Hematopoietic multipotent progenitor cell (in vitro differentiated cells): ENCODE data around the gene LIPM. TPM values are rescaled to one million over a fixed set of nuclear protein-coding genes. Genes with fewer than 3 reads are reported as not detected.
"Not testable (repeated sequence)": the region's sequence is repeated elsewhere in the genome, so short reads cannot be mapped to it uniquely, and the experiment has no call there.

ENCODE experiments used
- DNase-seq, 3 donors: peaks; one replicate each; pipeline ENCODE4 v3.0.0-alpha.2; 2011 to 2015; ENCODE audit warnings: low read depth in 2 of 3, low spot score in 2 of 3
- total RNA-seq: library from RNA; depleted of rRNA; stranded (reverse); fragments of >200 nt; gene quantifications from one replicate; pipeline ENCODE4 v1.2.3, GENCODE V29; 2012

LIPM gene
- total RNA-seq, 1 donor, result not detected

- not testable (repeated sequence) for DNase-seq
Measured at GRCh38 chr10:88837632-88838031, 35.1 kb downstream of the LIPM start.

DNA sequence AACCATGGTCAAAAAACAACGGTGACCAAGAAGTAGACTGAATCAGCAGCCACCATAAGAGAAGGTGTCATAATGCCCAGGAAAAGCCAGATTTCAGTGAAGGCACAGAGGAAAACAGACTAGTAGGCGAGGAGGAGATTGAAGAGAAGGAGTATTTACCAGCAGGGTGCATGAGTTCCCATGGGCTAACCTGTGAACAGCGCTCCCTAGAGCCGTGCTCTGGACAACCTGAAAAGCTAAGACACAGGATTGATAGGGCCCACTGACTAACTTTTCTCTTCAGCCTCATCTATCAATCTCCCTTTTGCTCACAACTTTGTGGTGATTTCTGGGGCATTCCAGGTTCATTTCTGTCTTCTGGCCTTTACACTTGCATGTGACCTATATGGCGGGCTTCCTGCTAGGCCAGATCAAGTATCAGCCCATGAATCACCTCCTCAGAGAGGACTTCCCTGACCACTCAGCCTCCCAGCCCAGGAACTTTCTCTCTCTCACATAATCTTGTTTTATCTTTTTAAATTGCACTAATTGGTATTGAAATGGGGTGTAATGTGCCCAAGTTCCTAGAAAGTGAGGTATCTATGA, 36.3 kb downstream of the LIPM start:
- no peak for DNase-seq

GRCh38 chr10:88840104-88840503, 37.6 kb downstream of the LIPM start:
- no peak for DNase-seq

DNA sequence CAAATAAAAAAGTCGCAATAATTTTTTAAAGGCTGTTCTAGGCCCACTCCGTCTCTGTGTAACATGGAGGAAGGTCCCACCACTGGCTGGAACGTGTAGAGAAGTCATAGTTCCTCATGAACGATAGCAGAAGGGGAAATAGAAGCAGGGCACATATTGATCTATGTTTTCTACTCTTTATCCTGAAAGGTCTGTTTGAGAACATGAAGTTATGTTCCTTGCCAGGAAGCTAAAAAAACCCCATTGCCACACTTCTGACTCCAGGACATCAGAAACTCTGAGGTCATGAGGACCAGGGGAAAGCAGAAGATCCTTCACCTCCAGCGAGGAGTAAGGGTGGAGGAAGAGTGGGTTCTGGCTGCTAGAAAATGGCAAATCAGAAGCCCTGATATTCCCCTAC, 38.4 kb downstream of the LIPM start:
- no peak for DNase-seq

GRCh38 chr10:88841316-88842111, 39.0 kb downstream of the LIPM start:
- no peak for DNase-seq

DNA sequence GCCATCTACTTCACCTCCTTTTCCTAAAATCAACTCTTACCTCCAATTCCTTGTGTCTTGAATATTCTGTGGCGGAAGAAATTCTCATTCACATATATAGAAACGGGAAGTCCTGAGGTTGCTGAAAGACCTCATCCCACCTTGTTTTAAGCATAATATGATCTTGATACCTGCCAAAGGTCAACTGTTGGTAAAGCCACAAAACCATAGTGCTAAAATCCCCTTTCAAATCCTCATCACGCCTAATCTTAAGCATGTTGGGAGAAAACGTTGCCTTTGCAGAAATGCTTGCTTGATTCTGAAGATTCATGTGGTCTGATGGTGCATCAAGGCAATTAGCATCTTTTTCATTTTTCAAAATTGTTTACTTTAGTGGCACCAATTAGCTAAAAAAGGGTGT, 40.6 kb downstream of the LIPM start:
- no peak for DNase-seq

- no peak for DNase-seq
Measured at GRCh38 chr10:88848499-88848898, 46.0 kb downstream of the LIPM start.

- DNase-seq, result no peak
Measured at GRCh38 chr10:88849234-88849633, 46.7 kb downstream of the LIPM start.

- no peak for DNase-seq
Measured at GRCh38 chr10:88850712-88851111, 48.2 kb downstream of the LIPM start.

GRCh38 chr10:88851706-88852105, 49.2 kb downstream of the LIPM start, which contains the start of gene ANKRD22:
Gene ANKRD22 (minus strand): TSS chr10:88851844. CDS start chr10:88851607, 237 bp downstream.
- DNase-seq, result peak in 1 of 3 donors; percentile 18

GRCh38 chr10:88852327-88852726, 49.8 kb downstream of the LIPM start:
- DNase-seq, result no peak

DNA sequence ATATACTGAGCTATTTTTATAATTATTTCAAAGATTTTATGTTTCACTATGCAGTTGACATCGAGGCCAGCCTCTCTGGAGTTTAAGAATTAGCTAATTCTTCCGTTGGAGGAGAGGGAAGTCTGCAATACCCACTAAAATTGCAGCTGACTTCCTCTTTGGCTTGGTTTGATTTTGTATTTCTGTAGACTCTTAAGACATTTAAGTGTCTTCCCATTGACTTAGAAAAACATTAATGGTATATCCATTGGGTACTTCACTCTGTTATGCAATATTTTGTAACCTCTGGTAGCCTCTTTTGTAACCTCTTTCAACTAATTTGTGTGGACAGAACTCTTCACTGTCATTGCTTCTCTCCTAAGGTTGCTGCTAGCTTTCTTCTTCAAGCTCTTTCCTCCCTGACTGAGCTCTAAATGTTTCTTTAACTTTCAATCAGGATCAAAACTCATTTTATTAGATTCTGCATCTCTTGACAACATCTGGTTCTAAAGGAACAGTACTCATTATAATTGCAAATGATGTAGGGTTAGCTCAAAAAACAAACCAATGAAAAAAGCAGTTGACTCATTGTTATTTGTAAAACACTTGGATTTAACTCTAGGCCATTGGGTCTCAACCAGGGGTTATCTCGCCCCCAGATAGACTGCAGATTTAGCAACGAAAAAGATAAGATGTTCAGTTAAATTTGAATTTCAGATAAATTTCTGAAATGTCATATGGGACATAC, 50.8 kb downstream of the LIPM start:
- peak in 1 of 3 donors; percentile 54 for DNase-seq

DNA sequence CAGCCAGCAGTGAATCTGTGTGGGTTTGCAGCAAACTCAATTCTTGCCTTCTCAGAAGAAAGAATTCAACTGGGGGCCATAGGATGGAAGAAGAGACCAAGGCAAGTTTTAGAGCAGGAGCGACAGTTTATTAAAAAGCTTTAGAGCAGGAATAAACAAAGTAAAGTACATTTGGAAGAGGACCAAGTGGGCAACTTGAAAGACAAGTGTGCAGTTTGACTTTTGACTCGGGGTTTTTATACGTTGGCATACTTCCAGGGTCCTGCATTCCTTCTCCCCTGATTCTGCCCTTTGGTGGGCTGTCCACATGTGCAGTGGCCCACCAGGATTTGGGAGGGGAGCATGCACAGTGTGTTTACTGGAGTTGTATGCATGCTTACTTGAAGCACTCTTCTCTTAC, 52.2 kb downstream of the LIPM start:
- no peak for DNase-seq

- DNase-seq, result no peak
Measured at GRCh38 chr10:88857831-88858230, 55.3 kb downstream of the LIPM start.

- no peak for DNase-seq
Measured at GRCh38 chr10:88858491-88858890, 56.0 kb downstream of the LIPM start.

GRCh38 chr10:88861036-88861435, 58.5 kb downstream of the LIPM start:
- DNase-seq, result no peak

GRCh38 chr10:88865281-88865876, 62.8 kb downstream of the LIPM start:
- peak in 2 of 3 donors; percentile 39 to 73 for DNase-seq

GRCh38 chr10:88866454-88866853, 63.9 kb downstream of the LIPM start:
- DNase-seq, result no peak

DNA sequence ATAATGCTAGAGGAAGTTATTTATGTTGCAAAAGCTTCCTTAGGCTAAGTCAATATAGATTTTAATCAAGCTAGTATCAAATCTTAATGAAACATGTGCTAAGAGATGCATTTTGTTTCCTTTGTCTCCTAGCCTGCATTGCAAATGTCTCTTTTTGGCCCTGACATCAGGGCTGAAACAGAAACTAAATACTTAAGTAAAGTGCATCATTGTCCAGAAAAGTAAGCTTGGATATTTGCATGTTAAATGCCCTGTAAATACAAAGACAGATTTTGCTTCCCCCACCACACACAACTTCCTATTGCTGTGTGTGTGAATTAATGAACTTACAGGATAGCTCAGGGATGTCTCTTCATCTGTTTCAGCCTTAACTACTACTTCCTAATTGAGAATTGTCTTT, 67.6 kb downstream of the LIPM start:
- DNase-seq, result no peak
